KG1 (cell line): ENCODE measurements around the gene TPSAB1.

Source experiments
- DNase-seq: peaks from one replicate; lab custom pipeline; 2025; lab: John Stamatoyannopoulos, UW

Gene TPSAB1

GRCh38 chr16:1210461-1210860 lies 30.0 kb upstream of the TPSAB1 start:
- no peak for DNase-seq

- no peak for DNase-seq
Measured at GRCh38 chr16:1211451-1212268, 28.8 kb upstream of the TPSAB1 start.

- no peak for DNase-seq
Measured at GRCh38 chr16:1212616-1213194, 27.8 kb upstream of the TPSAB1 start.

GRCh38 chr16:1213231-1213630 lies 27.3 kb upstream of the TPSAB1 start:
- DNase-seq = no peak

- DNase-seq = no peak
Measured at GRCh38 chr16:1213796-1214372, 26.6 kb upstream of the TPSAB1 start.

DNA sequence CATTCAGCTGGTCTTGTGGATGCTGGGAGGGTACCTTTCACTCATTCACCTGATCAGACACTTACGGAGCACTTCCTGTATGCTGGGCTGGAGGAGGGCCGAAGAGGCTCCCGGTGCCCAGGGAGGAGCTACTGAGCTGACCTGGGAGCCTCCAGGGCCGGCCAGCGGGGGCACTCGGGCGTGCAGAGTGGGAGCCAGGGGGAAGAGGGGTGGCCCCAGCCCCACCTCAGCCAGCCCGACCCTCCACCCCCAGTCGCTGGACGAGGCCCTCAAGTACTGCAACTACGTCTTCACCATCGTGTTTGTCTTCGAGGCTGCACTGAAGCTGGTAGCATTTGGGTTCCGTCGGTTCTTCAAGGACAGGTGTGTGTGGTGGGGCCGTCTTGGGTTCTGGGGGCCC lies 25.8 kb upstream of the TPSAB1 start:
- DNase-seq = no peak

DNA sequence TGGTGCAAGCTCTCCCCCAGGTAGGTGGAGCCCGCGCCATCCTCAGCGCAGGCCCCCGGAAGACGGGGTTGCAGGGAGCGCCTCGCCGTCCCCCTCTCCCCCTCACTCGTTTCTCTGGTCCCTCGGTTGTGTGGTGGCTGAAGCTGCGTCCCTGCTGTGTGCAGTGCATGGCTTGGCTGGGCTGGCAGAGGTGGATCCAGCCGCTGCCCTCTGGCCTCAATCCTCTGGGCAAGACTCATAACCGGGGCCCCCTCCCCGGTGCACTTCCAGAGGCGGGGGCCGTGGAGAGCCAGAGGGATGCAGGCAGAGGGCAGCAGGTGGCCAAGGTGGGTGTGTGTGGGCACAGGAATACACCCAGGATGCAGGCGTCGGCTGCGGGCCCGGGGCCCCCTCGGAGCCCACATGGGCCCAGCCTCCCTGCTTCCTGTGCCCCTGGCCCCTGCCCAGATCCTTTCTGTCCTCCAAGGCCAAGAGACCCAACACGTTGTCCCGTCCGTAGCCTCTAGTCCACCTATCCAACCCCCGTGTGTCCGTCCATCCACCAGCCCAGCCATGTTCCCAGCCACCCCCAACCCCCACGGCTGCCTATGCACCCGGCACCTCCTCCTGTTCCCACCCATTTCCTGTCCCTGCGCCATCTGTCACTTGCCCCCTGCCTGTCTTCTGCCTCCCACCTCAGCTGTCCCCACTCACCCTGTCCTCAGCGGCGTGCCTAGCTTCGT lies 24.8 kb upstream of the TPSAB1 start:
- DNase-seq = no peak

DNA sequence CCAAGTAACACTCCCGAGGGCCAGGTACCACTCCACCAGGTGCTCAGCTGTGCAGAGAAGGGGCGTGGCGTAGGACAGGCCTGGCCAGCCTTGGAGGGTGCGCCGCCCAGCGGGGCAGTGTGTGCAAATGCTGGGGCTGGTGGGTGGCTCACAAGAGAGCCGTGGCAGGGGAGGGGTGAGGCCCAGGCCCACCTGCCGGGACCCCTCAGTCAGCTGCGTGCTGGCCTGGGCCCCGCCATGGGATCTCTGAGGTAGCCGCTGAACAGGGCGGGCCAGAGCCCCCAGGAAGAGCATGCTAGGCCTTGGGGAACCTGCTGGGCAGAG lies 24.2 kb upstream of the TPSAB1 start:
- no peak for DNase-seq

- DNase-seq = no peak
Measured at GRCh38 chr16:1216681-1217400, 23.7 kb upstream of the TPSAB1 start.

GRCh38 chr16:1217526-1217925 lies 23.0 kb upstream of the TPSAB1 start:
- DNase-seq = no peak

DNA sequence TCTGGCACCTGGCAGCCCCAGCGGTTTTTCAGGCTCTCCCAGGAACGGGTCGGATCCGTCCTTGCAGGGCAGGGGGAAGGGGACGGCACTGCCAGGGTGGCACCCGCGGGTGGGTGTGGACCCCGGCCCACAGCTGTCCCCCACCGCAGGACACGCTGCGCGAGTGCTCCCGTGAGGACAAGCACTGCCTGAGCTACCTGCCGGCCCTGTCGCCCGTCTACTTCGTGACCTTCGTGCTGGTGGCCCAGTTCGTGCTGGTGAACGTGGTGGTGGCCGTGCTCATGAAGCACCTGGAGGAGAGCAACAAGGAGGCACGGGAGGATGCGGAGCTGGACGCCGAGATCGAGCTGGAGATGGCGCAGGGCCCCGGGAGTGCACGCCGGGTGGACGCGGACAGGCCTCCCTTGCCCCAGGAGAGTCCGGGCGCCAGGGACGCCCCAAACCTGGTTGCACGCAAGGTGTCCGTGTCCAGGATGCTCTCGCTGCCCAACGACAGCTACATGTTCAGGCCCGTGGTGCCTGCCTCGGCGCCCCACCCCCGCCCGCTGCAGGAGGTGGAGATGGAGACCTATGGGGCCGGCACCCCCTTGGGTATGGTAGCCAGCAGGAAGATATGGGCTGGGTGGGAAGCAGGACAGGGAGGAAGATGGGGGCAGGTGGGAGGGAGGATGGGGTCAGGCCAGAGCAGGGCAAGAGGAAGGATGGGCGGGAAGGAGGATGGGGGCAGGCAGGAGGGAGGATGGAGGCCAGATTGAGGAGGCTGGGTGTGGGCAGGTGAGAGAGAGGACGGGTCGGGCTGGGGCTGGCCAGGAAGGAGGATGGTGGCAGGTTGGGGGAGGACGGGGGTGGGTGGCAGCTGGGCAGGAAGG lies 22.2 kb upstream of the TPSAB1 start:
- DNase-seq = no peak

DNA sequence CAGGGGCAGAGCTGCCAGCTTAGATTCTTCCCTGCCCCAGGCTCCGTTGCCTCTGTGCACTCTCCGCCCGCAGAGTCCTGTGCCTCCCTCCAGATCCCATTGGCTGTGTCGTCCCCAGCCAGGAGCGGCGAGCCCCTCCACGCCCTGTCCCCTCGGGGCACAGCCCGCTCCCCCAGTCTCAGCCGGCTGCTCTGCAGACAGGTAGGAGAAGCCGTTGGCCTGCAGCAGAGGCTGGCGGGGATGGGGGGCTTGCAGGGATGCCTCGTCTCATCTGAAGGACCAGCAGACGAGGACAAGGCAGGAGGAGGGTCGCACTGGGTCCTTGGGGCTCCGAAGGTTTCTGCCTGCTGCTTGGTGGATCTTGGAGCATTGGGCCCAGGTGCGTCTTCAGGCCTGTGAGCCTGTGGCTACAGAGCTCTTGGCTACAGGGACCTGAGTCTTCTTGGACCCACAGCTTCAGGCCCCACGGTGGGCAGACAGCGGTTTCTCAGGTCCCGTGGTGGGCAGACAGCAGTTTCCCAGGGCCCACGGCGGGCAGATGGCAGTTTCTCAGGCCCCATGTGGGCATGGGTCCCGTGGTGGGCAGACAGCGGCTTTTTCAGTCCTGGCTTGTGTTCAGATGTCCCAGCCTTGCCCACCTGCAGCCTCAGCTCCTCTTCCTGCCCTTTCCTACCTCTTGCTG lies 21.4 kb upstream of the TPSAB1 start:
- no peak for DNase-seq

DNA sequence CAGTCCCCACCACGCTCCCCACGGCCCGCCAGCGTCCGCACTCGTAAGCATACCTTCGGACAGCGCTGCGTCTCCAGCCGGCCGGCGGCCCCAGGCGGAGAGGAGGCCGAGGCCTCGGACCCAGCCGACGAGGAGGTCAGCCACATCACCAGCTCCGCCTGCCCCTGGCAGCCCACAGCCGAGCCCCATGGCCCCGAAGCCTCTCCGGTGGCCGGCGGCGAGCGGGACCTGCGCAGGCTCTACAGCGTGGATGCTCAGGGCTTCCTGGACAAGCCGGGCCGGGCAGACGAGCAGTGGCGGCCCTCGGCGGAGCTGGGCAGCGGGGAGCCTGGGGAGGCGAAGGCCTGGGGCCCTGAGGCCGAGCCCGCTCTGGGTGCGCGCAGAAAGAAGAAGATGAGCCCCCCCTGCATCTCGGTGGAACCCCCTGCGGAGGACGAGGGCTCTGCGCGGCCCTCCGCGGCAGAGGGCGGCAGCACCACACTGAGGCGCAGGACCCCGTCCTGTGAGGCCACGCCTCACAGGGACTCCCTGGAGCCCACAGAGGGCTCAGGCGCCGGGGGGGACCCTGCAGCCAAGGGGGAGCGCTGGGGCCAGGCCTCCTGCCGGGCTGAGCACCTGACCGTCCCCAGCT lies 20.3 kb upstream of the TPSAB1 start:
- no peak for DNase-seq

GRCh38 chr16:1220841-1221627 lies 19.5 kb upstream of the TPSAB1 start:
- no peak for DNase-seq

GRCh38 chr16:1221628-1222552 lies 18.6 kb upstream of the TPSAB1 start:
- no peak for DNase-seq

DNA sequence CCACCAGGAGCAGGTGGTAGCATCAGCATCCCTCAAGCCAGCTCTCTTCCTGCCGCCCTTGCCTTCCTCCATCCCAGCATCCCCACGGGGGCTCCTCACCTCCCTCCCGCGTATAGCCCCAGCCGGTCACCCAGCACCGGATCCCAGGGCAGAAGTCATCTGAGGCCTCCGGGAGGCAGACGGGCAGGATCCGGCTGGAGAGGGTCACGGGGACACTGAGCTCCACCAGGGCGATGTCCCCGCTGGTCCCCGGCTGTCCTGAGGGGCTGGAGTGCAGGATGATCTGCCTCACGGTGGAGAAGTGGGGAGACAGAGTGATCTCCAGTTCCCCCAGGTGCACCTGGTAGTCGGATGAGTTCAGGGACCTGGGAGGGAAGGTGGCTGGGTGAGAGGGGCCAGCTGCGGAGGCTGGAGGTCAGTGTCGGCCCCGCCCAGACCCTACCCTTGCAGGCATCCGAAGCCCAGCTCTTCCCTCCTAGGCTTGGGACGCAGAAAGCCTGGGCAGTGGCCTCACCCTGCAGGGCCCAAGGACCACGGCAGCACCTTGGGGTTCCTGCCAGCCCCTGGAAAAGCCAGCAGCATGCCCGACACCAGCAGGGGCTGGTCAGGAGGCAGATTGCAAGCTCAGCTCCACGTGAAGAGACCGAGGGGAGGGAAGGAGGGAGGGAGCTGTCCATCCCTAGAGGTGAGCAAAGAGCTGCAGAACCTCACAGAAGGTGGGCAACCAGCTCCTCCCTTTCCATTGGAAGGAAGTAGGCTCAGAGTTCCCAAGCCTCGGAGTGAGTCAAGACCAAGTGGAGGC lies 17.8 kb upstream of the TPSAB1 start:
- DNase-seq = no peak
